NK-92 treated with Interleukin-12 subunit alpha and Interleukin-12 subunit beta, amount 100 ng/mL, for 24 hours (cell line): ENCODE results near the gene UNC13A.
"Not testable (repeated sequence)": the region's sequence is repeated elsewhere in the genome, so short reads cannot be mapped to it uniquely, and the experiment has no call there.

ENCODE experiments used
- DNase-seq: peaks from one replicate; lab custom pipeline; 2025; lab: John Stamatoyannopoulos, UW

Gene UNC13A

GRCh38 chr19:17604372-17605025 lies 83.7 kb downstream of the UNC13A start:
- no peak for DNase-seq

GRCh38 chr19:17602872-17603510 lies 85.2 kb downstream of the UNC13A start:
- no peak for DNase-seq

- no peak for DNase-seq
These were observed 85.9 kb downstream of the UNC13A start for GRCh38 chr19:17602217-17602616.

GRCh38 chr19:17601683-17602082 lies 86.5 kb downstream of the UNC13A start:
- DNase-seq = no peak

- DNase-seq = no peak
These were observed 88.4 kb downstream of the UNC13A start for GRCh38 chr19:17599780-17600179.

- no peak for DNase-seq
These were observed 89.2 kb downstream of the UNC13A start for GRCh38 chr19:17598953-17599352.

- DNase-seq = not testable (repeated sequence)
These were observed 90.1 kb downstream of the UNC13A start for GRCh38 chr19:17598063-17598462.

GRCh38 chr19:17594296-17594695 lies 93.9 kb downstream of the UNC13A start:
- DNase-seq = not testable (repeated sequence)

GRCh38 chr19:17590866-17591265 lies 97.3 kb downstream of the UNC13A start:
- DNase-seq = no peak

GRCh38 chr19:17585395-17585794 lies 102.8 kb downstream of the UNC13A start:
- not testable (repeated sequence) for DNase-seq

GRCh38 chr19:17584132-17584531 lies 104.0 kb downstream of the UNC13A start:
- no peak for DNase-seq

- DNase-seq = no peak
These were observed 105.5 kb downstream of the UNC13A start for GRCh38 chr19:17582613-17583012.

GRCh38 chr19:17581211-17581874 lies 106.8 kb downstream of the UNC13A start:
- DNase-seq = no peak

GRCh38 chr19:17580470-17581144 lies 107.5 kb downstream of the UNC13A start:
- DNase-seq = no peak

- no peak for DNase-seq
These were observed 108.4 kb downstream of the UNC13A start for GRCh38 chr19:17579661-17580244.

GRCh38 chr19:17577457-17578097 lies 110.6 kb downstream of the UNC13A start:
- DNase-seq = no peak

- no peak for DNase-seq
These were observed 111.2 kb downstream of the UNC13A start for GRCh38 chr19:17576758-17577456.

- no peak for DNase-seq
These were observed 112.0 kb downstream of the UNC13A start for GRCh38 chr19:17575871-17576757.

- no peak for DNase-seq
These were observed 115.5 kb downstream of the UNC13A start for GRCh38 chr19:17572638-17573037.

- DNase-seq = no peak
These were observed 117.4 kb downstream of the UNC13A start for GRCh38 chr19:17570791-17571190.
